Measurements from ENCODE around the gene CCDC15. TPM values are rescaled to one million over a fixed set of nuclear protein-coding genes. Genes with fewer than 3 reads are reported as not detected.
"Not testable (repeated sequence)": the region's sequence is repeated elsewhere in the genome, so short reads cannot be mapped to it uniquely, and the experiment has no call there.

Gene CCDC15
- total RNA-seq, 1 donor from 2014 or later = 0.24 TPM

DNA sequence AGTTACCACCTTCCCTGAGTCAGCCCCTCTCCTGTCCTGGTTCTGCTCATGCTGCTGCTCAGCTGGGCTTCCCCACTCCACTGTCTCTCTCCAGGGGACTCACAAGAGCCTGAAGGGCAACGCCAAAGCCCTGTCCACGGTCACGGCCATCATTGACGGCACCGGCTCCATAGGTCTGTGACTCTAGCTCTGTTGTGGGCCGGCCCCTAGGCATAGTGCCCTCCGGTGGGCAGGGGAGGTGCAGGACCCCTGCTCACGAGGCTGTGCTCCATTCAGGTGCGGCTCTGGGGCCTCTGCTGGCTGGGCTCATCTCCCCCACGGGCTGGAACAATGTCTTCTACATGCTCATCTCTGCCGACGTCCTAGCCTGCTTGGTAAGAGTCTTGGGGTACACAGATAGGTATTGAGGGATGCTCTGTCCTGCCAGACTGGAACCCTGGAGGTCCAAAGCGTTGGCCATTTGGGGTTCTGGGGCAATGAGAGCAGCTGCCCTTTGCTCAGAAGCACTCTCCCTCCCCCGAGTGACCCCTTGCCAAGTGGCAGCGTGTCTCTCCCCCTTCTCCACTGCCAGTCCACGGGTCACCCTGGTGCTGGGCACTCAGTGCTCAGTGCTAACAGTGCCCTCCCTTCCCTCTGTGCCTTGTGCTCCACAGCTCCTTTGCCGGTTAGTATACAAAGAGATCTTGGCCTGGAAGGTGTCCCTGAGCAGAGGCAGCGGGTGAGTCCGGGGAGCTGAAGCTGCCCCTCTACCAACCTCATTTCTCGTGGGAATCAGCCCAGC, 131.5 kb downstream of the CCDC15 start:
- intact Hi-C loops (cut with DNase I) = no loop called here
- DNase-seq (no peak), ATAC-seq (ENCODE audit: poor library complexity) (no peak)

DNA sequence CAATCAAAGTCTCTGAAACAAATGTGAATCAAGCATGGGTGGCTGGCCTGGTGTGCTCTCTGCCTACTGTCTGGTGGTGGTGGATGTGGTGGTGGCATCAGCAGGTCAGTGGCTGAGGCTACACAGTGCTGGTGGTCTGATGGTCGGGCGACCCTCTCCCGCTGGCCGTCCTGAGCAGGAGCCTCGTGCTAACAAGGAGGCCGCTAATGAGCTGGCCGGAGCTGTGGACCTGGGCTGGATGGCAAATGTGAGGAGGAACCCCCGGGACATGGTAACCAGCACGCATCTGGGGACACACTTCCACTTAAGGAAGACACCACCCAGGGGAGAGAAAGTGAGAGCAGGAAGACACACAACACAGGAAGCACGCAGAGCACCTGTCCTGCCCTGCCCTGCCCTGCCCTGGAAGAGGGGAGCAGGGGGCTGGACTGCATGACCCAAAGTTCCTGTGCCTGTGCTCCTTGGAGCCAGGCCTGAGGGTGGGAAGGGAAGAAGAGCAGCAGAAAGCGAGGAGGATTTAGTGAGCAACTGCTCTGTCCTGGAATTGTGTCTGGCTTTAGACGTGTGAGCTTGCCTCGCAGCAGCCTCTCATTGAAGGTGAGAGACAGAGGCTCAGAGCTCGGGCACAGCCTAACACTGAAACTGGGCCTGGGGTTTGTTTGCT, 132.8 kb downstream of the CCDC15 start:
- intact Hi-C loops (cut with DNase I) = no loop called here
- DNase-seq = no peak
- no peak for ATAC-seq (ENCODE audit: poor library complexity)

DNA sequence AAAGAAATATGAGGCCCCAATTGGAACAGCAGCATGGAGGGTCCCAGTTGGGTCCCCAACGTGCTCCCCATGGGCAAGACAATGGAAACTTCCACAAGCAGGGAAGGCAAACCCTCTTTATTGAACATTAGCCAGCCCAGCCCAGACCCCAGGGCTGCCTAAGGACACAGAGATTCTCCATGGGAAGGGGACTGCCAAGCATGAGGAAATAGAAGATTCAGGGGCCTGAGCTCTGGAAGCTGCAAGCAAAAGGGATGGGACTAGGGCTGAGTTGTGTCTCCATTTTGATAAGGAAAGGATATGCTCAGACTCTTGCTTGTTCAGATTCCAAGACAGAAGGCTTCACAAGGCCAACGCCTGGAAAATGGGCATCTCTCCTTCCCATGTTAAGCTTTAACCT, 134.1 kb downstream of the CCDC15 start:
- no peak for DNase-seq
- intact Hi-C loops (cut with DNase I) = no loop called here
- no peak for ATAC-seq (ENCODE audit: poor library complexity)

DNA sequence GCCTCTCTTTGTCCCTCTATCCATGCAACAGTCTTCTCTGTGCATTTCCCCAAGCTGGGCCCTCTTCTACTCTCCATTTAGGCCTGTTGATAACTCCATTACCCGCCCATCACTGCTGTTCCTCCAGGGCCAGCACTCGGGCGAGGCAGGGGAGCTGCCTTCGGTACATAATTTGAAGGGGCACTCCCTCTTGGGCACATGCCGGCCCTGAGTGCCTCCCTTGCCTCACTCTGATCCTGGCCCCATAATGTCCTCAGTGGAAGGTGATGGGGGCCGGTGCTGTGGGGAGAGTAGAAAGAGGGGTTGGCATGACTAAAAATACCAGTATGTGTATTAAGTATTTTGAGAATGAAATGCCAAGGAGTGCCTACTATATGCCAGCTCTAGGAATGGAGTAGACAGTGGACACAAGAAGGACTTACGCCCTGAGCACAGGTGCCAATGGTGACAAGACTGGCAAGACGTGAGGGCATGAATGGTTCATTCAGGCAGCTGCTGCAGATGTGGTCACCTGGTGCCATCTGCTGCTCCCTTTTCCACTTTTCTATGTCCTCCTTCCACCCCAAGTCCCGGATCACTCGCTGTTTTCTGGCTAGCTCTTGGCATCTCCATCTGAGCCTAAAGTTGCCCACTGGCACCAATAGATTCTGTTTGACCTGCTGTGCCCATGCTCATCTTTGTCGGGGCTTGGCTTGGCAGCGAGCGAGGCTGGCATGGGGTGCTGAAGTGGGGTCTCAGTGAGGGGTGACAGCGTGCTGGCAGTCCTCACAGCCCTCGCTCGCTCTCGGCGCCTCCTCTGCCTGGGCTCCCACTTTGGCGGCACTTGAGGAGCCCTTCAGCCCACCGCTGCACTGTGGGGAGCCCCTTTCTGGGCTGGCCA, 134.8 kb downstream of the CCDC15 start:
- no peak for ATAC-seq (ENCODE audit: poor library complexity)
- no peak for DNase-seq
- intact Hi-C loops (cut with DNase I) = no loop called here

DNA sequence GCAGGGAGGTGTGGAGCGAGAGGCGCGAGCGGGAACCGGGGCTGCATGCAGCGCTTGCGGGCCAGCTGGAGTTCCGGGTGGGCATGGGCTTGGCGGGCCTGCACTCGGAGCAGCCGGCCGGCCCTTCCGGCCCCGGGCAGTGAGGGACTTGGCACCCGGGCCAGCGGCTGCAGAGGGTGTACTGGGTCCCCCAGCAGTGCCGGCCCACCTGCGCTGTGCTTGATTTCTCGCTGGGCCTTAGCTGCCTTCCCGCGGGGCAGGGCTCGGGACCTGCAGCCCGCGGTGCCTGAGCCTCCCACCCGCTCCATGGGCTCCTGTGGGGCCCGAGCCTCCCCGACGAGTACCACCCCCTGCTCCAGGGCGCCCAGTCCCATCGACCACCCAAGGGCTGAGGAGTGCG, 135.5 kb downstream of the CCDC15 start:
- intact Hi-C loops (cut with DNase I); ATAC-seq (ENCODE audit: poor library complexity); DNase-seq: not testable (repeated sequence)

DNA sequence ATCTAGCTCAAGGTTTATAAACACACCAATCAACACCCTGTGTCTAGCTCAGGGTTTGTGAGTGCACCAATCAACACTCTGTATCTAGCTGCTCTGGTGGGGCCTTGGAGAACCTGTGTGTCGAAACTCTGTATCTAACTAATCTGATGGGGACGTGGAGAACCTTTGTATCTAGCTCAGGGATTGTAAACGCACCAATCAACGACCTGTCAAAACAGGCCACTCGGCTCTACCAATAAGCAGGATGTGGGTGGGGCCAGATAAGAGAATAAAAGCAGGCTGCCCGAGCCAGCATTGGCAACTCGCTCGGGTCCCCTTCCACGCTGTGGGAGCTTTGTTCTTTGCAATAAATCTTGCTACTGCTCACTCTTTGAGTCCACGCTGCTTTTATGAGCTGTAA, 136.1 kb downstream of the CCDC15 start:
- not testable (repeated sequence) for DNase-seq; ATAC-seq (ENCODE audit: poor library complexity)
- intact Hi-C loops (cut with DNase I) = loop anchor here (5.0 kb wide), 1 partner anchor 257 kb away; no protein-coding TSS in a partner anchor

DNA sequence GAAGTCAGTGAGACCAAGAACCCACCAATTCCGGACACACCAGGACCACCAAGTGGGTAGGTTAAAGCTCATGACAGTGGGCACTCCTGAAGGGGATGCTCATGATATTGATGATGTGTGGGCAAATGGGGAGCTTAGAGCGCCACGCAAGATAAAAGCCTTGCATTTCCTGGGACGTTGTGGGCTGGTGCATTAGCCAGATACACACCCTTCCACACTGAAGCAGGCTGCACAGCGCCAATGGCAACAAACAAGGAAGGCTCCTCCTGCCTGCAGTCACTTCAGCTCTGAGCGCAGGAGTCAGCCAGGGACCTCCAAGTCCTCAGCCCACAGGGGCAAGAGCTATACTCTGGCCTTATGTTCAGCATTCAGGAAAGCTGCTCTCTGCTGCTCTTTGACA, 136.8 kb downstream of the CCDC15 start:
- intact Hi-C loops (cut with DNase I) = loop anchor here (5.0 kb wide), 1 partner anchor 256 kb away; no protein-coding TSS in a partner anchor
- DNase-seq (no peak), ATAC-seq (ENCODE audit: poor library complexity) (peak; percentile 16)

Other genes with a start within 250 kb of the CCDC15 start
- gene NRGN, start 214.3 kb upstream of the CCDC15 start, total RNA-seq = 3.6 TPM
- 1.2 TPM for gene VSIG2, start 201.9 kb upstream of the CCDC15 start, total RNA-seq
- gene ESAM, start 191.9 kb upstream of the CCDC15 start, total RNA-seq = 39.0 TPM
- gene MSANTD2, start 153.8 kb upstream of the CCDC15 start, total RNA-seq = 4.0 TPM
- 3.0 TPM for gene ROBO3, start 88.8 kb upstream of the CCDC15 start, total RNA-seq
- 21.9 TPM for gene ROBO4, start 56.3 kb upstream of the CCDC15 start, total RNA-seq
- gene HEPN1, start 35.0 kb upstream of the CCDC15 start, total RNA-seq = not detected
- gene HEPACAM, start 18.2 kb upstream of the CCDC15 start, total RNA-seq = 0.35 TPM
- gene SLC37A2, start 109.1 kb downstream of the CCDC15 start, total RNA-seq = 3.8 TPM
- gene TMEM218, start 157.4 kb downstream of the CCDC15 start, total RNA-seq = 6.7 TPM
- gene PKNOX2, start 210.5 kb downstream of the CCDC15 start, total RNA-seq = 5.8 TPM

All from Right ventricle myocardium superior (tissue), 1 donor.